A673 (cell line): ENCODE measurements around the gene RIN2. TPM values are rescaled to one million over a fixed set of nuclear protein-coding genes. Genes with fewer than 3 reads are reported as not detected.

Experiments
- BruUV-seq: library from RNA; stranded (reverse); fragments of 400-500 nt; replicated peaks from 2 replicates; lab custom pipeline; 2021; lab: Mats Ljungman, UMichigan
- CTCF ChIA-PET: fragments of 300-600 bp; sonication (Branson Sonifier 250); formaldehyde crosslinking; loops from one replicate; lab custom pipeline; 2022; ENCODE audit warnings: antibody characterized with exemption; lab: Charles Lee
- POLR2A ChIA-PET: fragments of 300-600 bp; sonication (Branson Sonifier 250); formaldehyde crosslinking; loops from one replicate; lab custom pipeline; 2022; ENCODE audit warnings: antibody characterized with exemption; ENCODE audit not compliant: low non-redundant PET; lab: Charles Lee
- DNase-seq: peaks from one replicate; pipeline ENCODE4 v3.0.0-alpha.2; 2015; ENCODE audit warnings: low spot score
- H3K27ac ChIP-seq: fragments of 200-600 bp; sonication (generic); 2 replicates; pipeline ENCODE4 v1.5.1; 2016; ENCODE audit warnings: mixed run types, low read depth, mild to moderate bottlenecking, mixed read lengths, antibody characterized with exemption, low read length; ENCODE audit not compliant: poor library complexity, severe bottlenecking
- H3K27me3 ChIP-seq: fragments of 200-600 bp; sonication (generic); replicated peaks from 2 replicates; pipeline ENCODE4 v1.6.1; 2017; ENCODE audit warnings: mixed run types, low read depth, mild to moderate bottlenecking, mixed read lengths, antibody characterized with exemption, low read length; ENCODE audit not compliant: insufficient read depth, poor library complexity
- H3K36me3 ChIP-seq: fragments of 200-600 bp; sonication (generic); 2 replicates; pipeline ENCODE4 v1.6.1; 2016; ENCODE audit warnings: mixed run types, mild to moderate bottlenecking, mixed read lengths, antibody characterized with exemption, low read length; ENCODE audit not compliant: insufficient read depth, poor library complexity, severe bottlenecking
- H3K4me1 ChIP-seq: fragments of 200-600 bp; sonication (generic); 2 replicates; pipeline ENCODE4 v1.6.1; 2017; ENCODE audit warnings: mixed run types, mild to moderate bottlenecking, mixed read lengths, antibody characterized with exemption, low read length; ENCODE audit not compliant: insufficient read depth, poor library complexity, severe bottlenecking
- H3K4me3 ChIP-seq: fragments of 200-600 bp; sonication (generic); 2 replicates; pipeline ENCODE4 v1.5.1; 2016; ENCODE audit warnings: low read depth, mixed run types, mild to moderate bottlenecking, mixed read lengths, low read length; ENCODE audit not compliant: poor library complexity, severe bottlenecking
- H3K9me3 ChIP-seq: fragments of 200-600 bp; sonication (generic); 2 replicates; pipeline ENCODE4 v1.6.1; 2016; ENCODE audit warnings: mixed run types, low read depth, mild to moderate bottlenecking, mixed read lengths, antibody characterized with exemption, low read length; ENCODE audit not compliant: poor library complexity, severe bottlenecking
- CTCF ChIP-seq: fragments of 300-800, 200-600 bp; sonication (generic); conservative IDR thresholded peaks from 2 replicates; pipeline ENCODE4 v1.5.1; 2017; ENCODE audit warnings: low read depth, mild to moderate bottlenecking, antibody characterized with exemption, low read length, moderate library complexity, mixed read lengths
- EZH2 ChIP-seq: fragments of 200-600 bp; sonication (generic); IDR thresholded peaks from 2 replicates; pipeline ENCODE4 v1.6.1; 2017; ENCODE audit warnings: borderline replicate concordance, low read depth, mild to moderate bottlenecking, mixed read lengths, antibody characterized with exemption, low read length; ENCODE audit not compliant: poor library complexity, severe bottlenecking
- intact Hi-C: fragments of 100-400 bp; cut with micrococcal nuclease; formaldehyde crosslinking; loops from one replicate; pipeline ENCODE4 v1.10.0; 2022; ENCODE audit not compliant: unreplicated experiment
- total RNA-seq: library from RNA; stranded (reverse); gene quantifications from 2 replicates; pipeline ENCODE4 v1.2.3, GENCODE V29; 2021

RIN2 gene
- total RNA-seq, 1 experiment from 2014 or later = 14.6 TPM

GRCh38 chr20:19771031-19771430, 13.0 kb downstream of the RIN2 start:
- no peak overlapping the region for H3K4me3 ChIP-seq
- no peaks in the 10 kb centered on the region for H3K27me3 ChIP-seq
- no peak for TF ChIP-seq CTCF
- TF ChIP-seq EZH2 = no peak
- intact Hi-C loops = no loop called here
- BruUV-seq = no TSS peak
- H3K4me1 ChIP-seq = peaks cover 14% of the 10 kb centered on the region
- ChIA-PET POLR2A (no interaction called here), CTCF (no interaction called here)
- no peak overlapping the region for H3K27ac ChIP-seq
- H3K9me3 ChIP-seq = no peaks in the 10 kb centered on the region
- no peak for DNase-seq
- no peaks in the 10 kb centered on the region for H3K36me3 ChIP-seq

GRCh38 chr20:19773471-19773870, 15.4 kb downstream of the RIN2 start:
- no peak for TF ChIP-seq EZH2
- no peak for TF ChIP-seq CTCF
- CTCF ChIA-PET = interaction anchor here (0.5 kb wide), 1 partner anchor 177 kb away, joined by 4 read pairs; no protein-coding TSS in a partner anchor
- H3K27me3 ChIP-seq = no peaks in the 10 kb centered on the region
- peaks cover 31% of the 10 kb centered on the region for H3K4me1 ChIP-seq
- POLR2A ChIA-PET = no interaction called here
- H3K27ac ChIP-seq = no peak overlapping the region
- no TSS peak for BruUV-seq
- no peaks in the 10 kb centered on the region for H3K36me3 ChIP-seq
- no peak overlapping the region for H3K4me3 ChIP-seq
- H3K9me3 ChIP-seq = no peaks in the 10 kb centered on the region
- intact Hi-C loops = no loop called here
- DNase-seq = no peak

- no TSS peak for BruUV-seq
- Histone ChIP-seq H3K27me3 (no peaks in the 10 kb centered on the region), H3K4me3 (no peak overlapping the region), H3K36me3 (no peaks in the 10 kb centered on the region), H3K27ac (no peak overlapping the region), H3K9me3 (no peaks in the 10 kb centered on the region), H3K4me1 (peaks cover 31% of the 10 kb centered on the region)
- TF ChIP-seq CTCF = no peak
- TF ChIP-seq EZH2 = no peak
- intact Hi-C loops = no loop called here
- ChIA-PET POLR2A (no interaction called here), CTCF (no interaction called here)
- no peak for DNase-seq
Observed at GRCh38 chr20:19774135-19774933, 16.3 kb downstream of the RIN2 start.
